Measurements from ENCODE around the gene FBXL7.

DNA sequence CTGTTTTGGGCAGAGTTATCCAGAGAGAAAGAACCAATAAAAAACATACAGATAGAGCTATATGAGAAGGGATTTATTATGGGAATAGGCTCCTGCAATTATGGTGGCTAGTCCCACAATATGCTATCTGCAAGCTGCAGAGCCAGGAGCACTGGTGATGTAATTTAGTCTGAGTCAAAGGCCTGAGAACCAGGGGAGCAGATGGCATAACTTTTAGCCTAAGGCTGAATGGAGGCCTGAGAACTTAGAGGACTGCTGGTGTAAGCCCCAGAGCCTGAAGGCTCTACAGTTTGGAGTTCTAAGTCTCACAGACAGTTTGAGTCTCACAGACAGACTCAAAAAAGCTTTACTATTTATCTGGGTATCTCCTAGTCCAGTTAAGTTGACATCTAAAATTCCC is 263.8 kb downstream of the FBXL7 start:
- no peak for TF ChIP-seq CTCF (optimal IDR thresholded peaks at IDR 0.05 in 1 of 3, IDR thresholded peaks at IDR 0.05 in 1 of 3, conservative IDR thresholded peaks at IDR 0.05 in 1 of 3; ENCODE audit: extremely low read depth in 1 of 3, insufficient read depth in 2 of 3, low read length in 3 of 3)
- TF ChIP-seq EZH2 (IDR thresholded peaks at IDR 0.05; ENCODE audit: low read length) = no peak
